GM06990 (cell line): Measurements from ENCODE around the gene SIRT7.
A peak's percentile ranks its signal among the peaks of the same experiment; 100 is the strongest.

ENCODE experiments used
- DNase-seq: peaks from one replicate; pipeline ENCODE4 v3.0.0-alpha.2; 2011; ENCODE audit not compliant: insufficient read length; ENCODE audit errors: extremely low read depth
- H3K27me3 ChIP-seq: replicated peaks from 2 replicates; pipeline ENCODE4 v1.6.0; 2011; ENCODE audit warnings: low read length; ENCODE audit not compliant: control insufficient read depth, insufficient read depth
- H3K36me3 ChIP-seq: 2 replicates; pipeline ENCODE4 v1.5.1; 2011; ENCODE audit warnings: low read length; ENCODE audit not compliant: control insufficient read depth, insufficient read depth
- H3K4me3 ChIP-seq: replicated peaks from 2 replicates; pipeline ENCODE4 v1.5.1; 2011; ENCODE audit warnings: low read depth, mild to moderate bottlenecking, control low read depth, low read length
- TF ChIP-seq, protein P1 (sequence below): IDR thresholded peaks from 2 replicates; pipeline ENCODE4 v1.5.1; 2011; ENCODE audit warnings: low read length, control low read depth, mild to moderate bottlenecking, inconsistent platforms; ENCODE audit not compliant: insufficient read depth, poor library complexity, severe bottlenecking

The SIRT7 gene

DNA sequence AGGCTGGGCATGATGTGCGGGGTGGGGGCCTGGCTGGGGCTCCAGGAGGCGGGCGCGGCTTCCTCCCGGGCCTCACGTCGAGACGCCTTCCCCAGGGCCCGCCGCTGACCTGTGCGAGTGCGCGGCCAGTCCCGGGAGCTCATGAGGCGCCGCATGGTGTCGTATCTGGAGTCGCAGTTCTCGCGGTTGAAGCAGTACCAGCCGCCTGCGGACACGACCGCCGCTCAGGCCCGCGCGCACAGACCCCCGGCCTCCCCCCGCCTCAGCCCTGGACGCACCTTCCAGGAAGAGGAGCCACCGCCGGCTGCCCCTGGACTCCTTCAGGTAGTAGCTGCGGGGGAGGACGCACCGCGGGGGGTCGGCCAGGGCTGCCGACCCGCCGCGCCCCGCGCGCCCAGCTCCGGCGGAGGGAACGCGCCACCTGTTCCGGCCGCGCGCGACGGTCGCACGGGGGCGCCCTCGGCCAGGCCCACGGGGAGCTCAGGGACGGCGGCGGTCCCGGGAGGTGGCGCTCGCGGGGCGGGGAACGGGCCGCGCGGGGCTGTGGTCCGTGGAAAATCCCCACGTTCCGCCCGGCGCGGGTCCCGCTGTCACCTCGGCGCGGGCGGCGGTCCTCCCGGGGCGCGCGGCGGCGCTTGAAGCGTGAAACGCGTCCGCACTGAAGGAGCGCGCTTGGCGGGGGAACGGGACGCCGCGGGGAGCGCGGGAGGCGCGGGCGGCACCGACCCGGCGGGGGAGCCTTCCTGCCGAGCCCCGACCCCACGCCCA is 41.6 kb upstream of the SIRT7 start:
- H3K27me3 ChIP-seq = no peaks in the 10 kb centered on the region; the same call in none of the 2 replicates
- TF ChIP-seq, protein P1, sequence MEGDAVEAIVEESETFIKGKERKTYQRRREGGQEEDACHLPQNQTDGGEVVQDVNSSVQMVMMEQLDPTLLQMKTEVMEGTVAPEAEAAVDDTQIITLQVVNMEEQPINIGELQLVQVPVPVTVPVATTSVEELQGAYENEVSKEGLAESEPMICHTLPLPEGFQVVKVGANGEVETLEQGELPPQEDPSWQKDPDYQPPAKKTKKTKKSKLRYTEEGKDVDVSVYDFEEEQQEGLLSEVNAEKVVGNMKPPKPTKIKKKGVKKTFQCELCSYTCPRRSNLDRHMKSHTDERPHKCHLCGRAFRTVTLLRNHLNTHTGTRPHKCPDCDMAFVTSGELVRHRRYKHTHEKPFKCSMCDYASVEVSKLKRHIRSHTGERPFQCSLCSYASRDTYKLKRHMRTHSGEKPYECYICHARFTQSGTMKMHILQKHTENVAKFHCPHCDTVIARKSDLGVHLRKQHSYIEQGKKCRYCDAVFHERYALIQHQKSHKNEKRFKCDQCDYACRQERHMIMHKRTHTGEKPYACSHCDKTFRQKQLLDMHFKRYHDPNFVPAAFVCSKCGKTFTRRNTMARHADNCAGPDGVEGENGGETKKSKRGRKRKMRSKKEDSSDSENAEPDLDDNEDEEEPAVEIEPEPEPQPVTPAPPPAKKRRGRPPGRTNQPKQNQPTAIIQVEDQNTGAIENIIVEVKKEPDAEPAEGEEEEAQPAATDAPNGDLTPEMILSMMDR = peak; percentile 30
- peak overlapping the region; percentile 31 for H3K4me3 ChIP-seq
- H3K36me3 ChIP-seq = no peaks in the 10 kb centered on the region
- DNase-seq = peak; percentile 73

DNA sequence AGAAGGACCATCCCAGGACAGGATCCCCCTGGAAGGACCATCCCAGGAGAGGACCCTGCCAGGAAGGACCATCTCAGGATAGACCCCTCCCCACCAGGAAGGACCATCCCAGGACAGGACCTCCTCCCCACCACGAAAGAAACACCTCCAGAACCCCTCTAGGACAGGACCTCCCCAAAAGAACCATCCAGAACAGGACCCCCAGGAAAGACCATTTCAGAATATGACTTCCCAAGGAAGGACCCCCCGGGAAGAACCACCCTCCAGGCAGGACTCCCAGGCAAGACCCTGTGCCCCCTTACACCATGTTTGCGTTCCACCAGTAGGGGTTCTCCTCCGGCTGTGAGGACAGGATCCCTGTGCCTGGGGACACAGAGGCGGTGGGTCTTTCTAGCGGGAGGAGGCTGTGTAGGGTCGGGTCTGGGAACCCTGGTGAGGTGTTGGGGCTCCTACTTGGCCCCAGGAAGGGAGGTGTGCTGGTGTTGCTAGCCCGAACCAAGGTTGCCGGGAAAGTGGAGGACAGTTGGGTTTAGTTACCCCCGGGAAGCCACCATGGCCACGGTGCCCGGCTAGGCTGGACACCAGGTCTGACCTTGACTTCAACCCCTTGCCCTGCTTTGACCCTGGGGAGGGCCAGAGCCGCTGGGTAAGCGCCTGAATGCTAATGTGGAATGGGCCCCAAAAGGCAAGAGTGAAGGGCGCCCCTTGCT is 40.8 kb upstream of the SIRT7 start:
- Histone ChIP-seq H3K4me3 (no peak overlapping the region), H3K27me3 (no peaks in the 10 kb centered on the region; the same call in none of the 2 replicates), H3K36me3 (no peaks in the 10 kb centered on the region)
- TF ChIP-seq, protein P1 = no peak
- DNase-seq = no peak

DNA sequence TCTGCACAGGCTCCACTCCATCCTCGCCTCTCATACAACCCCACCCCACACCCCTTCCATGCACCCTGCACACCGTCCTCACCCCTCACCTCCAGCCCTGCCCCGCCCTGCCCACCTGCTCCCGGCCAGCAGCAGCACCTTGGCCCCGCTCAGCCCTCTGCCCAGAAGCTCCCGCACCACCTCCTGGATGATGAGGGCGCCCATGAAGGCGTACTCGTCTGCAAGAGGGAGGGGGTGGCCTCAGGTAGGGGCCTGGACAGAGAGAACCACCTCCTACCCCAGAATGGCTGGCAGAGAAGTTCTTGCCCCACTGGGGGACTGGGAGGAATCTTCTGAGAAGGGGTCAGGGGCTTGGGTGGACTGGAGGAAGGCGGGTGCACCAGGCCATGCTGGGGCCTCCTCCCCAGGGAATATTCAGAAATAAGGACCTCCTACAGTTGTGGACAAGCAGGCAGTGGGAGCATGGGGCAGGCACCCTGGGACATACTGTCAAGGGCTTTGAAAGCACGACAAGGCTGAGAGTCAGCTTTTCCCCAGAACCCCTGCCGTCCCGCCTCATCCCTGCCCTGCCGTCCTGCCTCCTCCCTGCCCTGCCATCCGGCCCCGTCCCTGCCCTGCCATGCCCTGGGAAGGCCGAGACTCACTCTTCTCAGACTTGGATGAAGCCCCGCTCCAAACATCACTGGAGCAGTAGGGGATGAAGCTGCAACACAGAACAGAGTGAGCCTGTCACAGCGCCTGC is 39.9 kb upstream of the SIRT7 start:
- TF ChIP-seq, protein P1 = no peak
- DNase-seq = no peak
- no peaks in the 10 kb centered on the region; the same call in none of the 2 replicates for H3K27me3 ChIP-seq
- no peaks in the 10 kb centered on the region for H3K36me3 ChIP-seq
- H3K4me3 ChIP-seq = no peak overlapping the region

DNA sequence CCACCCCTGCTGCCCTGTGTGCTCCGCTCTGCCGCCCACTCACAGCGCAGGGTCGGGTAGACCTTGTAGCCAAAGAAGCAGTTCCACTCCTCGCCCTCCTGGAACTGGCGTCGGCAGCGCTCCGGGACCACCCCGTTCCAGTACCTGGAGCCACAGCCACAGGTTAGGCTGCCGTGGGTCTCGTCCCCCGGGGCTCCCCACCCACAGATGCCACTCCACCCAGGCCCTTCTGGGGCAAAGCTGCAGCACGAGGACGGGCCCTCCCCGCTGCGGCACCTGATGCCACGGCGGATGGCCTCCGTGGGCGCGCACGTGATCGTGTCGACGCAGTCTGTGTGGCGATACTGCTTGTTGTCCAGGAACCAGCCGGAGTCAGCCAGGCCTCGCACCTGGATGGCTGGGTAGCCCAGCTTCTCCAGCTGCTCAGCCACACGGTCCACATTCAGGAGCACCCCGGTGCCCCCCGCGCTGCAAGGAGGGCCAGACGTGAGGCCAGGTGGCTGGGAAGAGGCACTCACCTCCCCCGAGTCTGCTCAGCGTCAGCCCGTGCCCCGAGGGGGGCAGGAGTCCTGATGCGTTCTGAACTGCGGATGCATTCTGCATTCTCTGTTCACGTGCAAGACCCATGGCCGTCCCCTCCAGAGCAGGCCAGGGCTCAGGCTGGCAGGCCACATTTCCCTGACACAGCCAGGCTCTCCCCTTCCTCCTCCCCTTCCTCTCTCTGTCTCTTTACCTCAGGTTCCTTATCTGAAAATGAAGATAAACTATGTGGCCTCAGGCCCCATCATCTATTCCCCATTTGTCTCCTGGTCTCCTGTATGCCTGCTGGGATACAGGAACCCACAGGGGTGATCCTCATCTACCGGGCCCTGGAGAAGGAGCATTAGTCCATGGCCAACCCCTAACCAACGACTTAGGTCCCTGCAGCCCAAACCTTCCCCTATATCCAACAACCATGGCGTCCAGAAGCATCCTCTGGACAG is 38.9 kb upstream of the SIRT7 start:
- TF ChIP-seq, protein P1 = no peak
- no peaks in the 10 kb centered on the region for H3K36me3 ChIP-seq
- H3K4me3 ChIP-seq = no peak overlapping the region
- DNase-seq = no peak
- H3K27me3 ChIP-seq = no peaks in the 10 kb centered on the region; the same call in none of the 2 replicates
